ENCODE measurements around the gene RBMS3.

RBMS3 gene

GRCh38 chr3:29852767-29853166, 571.9 kb downstream of the RBMS3 start:
- no peak for DNase-seq

DNA sequence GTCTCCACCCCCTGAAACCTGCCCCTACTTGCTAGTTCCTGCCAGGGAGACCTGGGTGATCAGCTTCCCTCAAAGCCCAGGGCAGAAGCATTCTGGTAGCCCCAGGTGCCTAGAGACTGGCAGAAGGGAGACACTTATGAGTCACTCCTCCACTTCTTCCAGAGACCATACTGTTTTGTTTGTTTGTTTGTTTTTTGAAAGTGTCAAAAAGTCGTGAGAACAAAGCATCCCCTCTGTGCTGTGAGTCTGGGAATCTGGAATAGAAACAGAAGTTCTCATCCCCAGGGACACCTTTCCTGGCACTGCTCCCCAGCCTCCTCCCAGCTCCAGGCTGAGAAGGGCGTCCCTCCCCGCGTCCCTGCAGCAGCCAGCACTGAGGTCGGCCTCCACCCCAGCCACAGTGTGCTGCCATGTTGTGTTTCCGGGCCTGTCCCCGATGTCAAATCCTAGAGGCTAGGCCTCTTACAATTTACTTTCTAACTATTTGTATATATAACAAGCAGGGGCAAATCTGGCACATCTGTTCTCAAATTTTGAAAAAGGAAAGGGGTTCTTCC, 573.0 kb downstream of the RBMS3 start:
- no peak for DNase-seq

- DNase-seq = no peak
These were observed 574.0 kb downstream of the RBMS3 start for GRCh38 chr3:29854821-29855220.

- DNase-seq = no peak
These were observed 578.9 kb downstream of the RBMS3 start for GRCh38 chr3:29859726-29860270.

DNA sequence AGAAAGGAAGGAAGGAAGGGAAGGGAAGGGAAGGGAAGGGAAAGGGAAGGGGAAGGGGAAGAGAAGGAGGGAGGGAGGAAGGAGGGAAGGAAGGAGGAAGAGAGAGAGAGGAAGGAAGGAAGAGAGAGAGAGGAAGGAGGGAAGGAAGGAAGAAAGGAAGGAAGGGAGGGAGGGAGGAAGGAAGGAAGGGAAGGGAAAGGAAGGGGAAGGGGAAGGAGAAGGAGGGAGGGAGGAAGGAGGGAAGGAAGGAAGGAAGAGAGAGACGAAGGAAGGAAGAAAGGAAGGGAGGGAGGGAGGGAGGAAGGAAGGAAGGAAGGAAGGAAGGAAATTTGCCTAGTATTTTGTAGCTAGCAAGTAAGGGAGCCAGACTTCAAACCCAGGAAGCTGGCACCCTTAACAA, 583.9 kb downstream of the RBMS3 start:
- DNase-seq = no peak

- DNase-seq = no peak
These were observed 587.8 kb downstream of the RBMS3 start for GRCh38 chr3:29868543-29869101.

DNA sequence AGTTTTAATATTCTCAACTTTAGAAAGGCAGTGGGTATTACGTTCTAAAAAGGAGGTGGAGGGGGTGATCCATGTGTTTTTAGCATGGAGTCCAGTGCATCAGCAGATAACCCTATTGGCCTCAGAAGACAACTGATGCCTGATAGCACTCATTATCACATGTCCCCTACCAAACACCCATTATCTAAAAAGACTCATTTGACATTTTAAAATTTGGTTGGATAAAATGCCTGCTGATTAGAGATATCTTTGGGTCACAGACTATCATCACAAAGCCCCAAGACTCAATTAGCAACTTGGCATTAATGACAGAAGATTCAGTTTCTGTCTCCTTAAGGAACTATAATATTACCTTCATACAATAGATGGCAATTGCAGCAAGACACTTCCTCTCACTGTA, 589.3 kb downstream of the RBMS3 start:
- DNase-seq = no peak

DNA sequence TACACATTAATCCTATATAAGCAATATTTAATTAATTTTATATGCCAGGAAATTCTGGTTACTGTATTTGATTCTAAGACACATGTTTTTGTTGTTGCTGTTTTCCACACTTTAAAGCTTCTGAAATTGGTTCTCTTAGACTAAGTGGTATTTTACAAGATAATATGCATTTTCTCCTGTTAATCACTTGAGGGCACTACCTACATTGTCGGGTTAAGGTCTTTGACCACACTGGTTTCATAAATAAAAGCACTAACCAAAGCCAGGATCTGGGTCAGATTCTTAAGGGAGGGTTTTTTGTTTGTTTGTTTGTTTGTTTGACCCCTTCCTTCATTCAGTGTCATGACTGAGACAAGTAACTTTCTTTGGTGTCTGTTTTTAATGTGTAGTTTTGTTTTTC, 590.2 kb downstream of the RBMS3 start:
- no peak for DNase-seq

DNA sequence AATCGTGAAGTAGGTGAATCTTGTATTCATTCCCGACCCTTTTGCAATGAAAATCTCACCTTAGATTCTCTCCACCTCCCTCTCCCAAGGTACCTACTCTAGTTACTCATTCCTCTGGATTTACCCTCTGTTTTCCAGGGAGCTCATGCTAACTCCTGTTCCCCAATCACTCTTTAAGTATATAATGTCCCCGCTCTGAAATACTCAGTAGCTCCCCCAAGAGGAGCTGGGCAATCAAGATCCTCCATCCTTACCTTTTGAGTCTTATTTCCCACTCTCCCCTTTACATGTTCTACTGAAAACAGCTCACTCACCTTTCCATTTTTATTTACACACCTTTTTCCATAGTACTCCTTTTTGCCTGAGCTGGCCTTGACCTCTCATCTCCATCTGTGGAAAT, 599.9 kb downstream of the RBMS3 start:
- DNase-seq = no peak

DNA sequence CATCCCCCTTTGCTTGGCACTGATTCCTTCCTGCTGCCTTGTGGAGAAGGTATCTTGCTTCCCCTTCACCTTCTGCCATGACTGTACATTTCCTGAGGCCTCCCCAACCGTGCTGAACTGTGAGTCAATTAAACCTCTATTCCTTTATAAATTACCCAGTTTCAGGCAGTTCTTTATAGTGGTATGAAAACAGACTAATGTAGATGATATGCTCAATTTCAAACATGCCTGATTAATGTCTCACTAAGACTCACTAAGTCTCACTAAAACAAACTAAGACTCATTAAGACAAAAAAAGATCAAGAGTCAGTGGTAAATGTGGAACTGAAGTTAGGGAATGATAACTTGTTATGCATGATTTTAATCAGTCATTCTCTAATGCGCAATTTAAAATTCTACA, 606.6 kb downstream of the RBMS3 start:
- no peak for DNase-seq

DNA sequence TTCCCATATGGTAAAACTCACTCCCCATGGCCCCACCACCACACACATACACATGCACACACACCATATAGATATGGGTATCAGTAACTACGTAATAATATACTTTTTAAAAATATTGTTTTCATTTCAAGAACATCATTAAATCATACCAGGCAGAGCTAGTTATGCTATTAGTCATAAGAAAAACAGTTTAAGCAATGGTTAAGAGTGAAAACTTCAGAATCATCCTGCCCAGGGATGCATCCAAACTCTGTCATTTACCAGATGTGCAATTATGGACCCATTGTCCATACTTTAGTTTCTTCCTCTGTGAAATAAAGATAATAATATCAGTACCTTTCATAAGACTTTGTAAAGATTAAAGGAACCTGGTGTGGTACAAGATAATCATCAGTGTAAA, 608.3 kb downstream of the RBMS3 start:
- DNase-seq = no peak

- DNase-seq = no peak
These were observed 609.9 kb downstream of the RBMS3 start for GRCh38 chr3:29890801-29891200.

DNA sequence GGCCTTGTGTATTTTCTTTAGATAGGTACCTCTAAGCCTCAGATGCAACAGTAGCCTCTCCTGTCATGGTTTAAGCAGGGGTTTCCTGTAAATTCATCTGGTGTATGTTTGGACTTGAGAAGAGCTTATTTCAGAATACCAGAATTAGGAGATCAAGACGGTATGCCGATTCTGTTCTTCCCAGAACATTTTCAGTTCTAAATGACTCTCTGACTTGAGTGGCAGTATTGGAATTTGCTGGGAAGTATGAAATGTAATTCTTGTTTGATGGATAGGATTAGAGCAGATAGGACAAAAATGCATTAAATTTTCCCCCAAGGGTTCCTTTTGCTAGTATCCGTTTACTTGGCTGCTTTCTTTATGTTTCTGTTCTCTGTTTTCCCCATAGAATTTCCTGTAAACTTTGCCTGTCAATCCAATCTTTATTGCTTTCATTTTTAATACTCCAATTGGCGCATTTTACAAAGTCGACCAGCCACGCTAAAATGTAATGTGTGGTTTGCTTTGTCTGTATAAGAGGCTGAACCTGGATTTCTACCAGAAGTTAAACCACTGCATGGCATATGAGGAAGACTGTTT, 612.2 kb downstream of the RBMS3 start:
- no peak for DNase-seq

GRCh38 chr3:29896856-29897255, 616.0 kb downstream of the RBMS3 start:
- no peak for DNase-seq

- DNase-seq = no peak
These were observed 617.5 kb downstream of the RBMS3 start for GRCh38 chr3:29898171-29898965.

GRCh38 chr3:29899021-29899420, 618.1 kb downstream of the RBMS3 start:
- no peak for DNase-seq

DNA sequence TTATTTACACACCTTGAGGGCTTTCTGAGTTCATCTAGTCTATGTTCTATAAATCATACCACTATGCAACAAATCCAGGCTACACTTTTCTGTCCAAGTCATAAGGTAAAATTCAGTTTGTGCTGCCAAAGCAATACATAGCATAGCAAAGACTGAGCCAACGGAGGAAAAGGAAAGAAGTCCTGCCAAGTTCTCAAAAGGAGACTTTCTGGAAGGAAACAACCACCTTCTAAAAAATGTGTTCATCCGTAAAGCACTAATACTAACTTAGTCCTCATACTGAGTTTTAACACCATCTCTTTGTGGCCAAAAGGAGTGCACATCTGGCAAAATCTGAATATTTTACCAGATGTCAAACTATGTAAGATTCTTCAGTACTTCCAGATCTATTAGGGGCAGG, 620.2 kb downstream of the RBMS3 start:
- no peak for DNase-seq

DNA sequence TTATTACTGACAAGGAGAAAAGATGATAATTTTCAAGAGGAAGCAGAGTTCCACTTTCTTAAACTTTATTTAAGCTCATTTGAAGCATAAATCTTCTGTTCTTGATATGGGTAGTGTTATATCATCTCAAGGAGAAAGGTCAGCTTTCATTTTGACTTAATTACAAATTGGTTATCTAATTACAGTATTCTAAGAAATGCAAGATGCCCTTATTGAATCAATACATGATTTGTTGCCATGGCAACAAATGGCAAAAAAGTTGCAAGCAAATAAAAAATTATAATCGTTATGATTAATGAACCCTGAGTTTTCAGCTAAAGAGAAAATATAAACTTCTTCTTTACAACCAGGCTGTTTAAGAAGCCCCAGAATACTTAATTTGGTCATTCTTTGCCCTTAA, 622.7 kb downstream of the RBMS3 start:
- DNase-seq = no peak

DNA sequence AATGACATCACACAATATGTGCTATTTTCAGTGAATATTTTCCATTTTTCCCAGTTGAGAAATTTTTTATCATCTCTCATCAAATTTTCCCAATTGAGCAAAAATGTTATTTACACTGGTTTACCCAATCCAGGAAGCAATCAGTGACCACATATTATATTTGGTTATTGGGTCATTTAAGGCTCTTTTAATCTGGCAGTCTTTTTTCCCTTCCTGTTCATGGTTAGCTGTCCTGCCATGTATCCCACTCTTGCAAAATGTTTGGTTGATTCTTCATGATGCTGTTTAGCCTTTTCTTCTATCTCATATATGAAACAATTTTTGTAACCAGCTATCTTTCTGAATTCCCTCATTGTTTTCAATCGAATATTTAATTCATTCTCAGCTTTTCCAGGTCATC, 626.0 kb downstream of the RBMS3 start:
- DNase-seq = no peak

DNA sequence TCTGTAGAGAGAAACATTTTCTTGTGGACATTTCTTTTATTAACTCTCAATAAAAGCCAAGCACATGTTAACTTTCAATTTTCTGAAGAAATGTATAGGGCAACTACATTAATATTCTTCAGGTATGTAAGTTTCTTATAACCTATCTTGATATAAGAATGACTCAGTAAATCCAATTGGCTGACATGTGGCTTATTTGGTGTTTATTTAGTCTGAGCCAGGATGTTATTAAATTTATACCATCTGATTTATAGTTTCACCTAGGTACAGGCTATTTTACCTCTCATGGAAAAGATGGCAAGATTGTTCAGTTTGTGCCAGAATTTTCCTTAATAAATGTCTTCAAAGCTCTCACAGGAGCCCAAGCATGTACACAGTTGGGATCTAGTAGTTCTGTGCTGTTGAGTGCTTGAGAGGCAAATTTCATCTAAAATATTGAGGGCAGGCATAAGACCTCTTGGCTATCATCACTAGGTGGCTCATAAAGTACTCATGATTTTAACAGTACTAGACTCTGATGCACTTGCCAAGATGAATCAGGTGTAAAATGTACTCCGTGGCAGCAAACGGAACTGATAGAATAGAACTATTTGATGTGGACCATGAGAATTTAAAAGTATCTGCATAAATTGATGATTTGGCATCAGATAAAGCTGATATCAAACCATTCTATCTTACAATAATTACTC, 631.9 kb downstream of the RBMS3 start:
- no peak for DNase-seq

- no peak for DNase-seq
These were observed 634.1 kb downstream of the RBMS3 start for GRCh38 chr3:29914861-29915524.

- DNase-seq = no peak
These were observed 638.7 kb downstream of the RBMS3 start for GRCh38 chr3:29919571-29919970.

Data from SHP77 treated with DMSO at 0.1 percent for 48 hours (cell line).